AG09319 (cell line): ENCODE data around the gene FBN1.

ENCODE experiments used
- DNase-seq: peaks from one replicate; pipeline ENCODE4 v3.0.0-alpha.2; 2010; ENCODE audit warnings: low read depth; ENCODE audit errors: extremely low read depth
- CTCF ChIP-seq: IDR thresholded peaks from 2 replicates; pipeline ENCODE4 v1.5.1; 2011; ENCODE audit warnings: low read depth, mild to moderate bottlenecking, inconsistent platforms, low read length, moderate library complexity

Gene FBN1

GRCh38 chr15:48537271-48538113 lies 108.0 kb downstream of the FBN1 start:
- no peak for DNase-seq

DNA sequence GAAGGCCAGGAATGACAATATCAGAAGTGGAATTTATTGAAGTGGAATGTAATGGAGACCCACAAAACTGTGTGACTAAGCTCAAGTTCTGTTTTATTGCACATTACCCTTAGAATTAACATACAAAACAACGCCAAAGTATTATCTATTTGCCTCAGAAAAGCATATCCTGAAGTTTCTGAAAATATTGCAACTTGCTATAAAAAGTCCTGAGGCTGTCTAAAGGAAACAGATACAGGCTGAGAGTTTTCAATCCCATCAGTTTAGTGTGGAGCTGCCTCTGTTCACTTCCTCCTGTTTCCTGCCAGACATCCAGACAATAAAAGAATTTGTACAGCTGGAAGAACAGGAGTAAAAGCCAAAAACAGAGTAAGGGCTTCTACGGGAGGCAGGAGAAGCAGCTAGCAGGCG lies 108.8 kb downstream of the FBN1 start:
- no peak for TF ChIP-seq CTCF
- DNase-seq: no peak

More at GRCh38 chr15:48537271-48538113, 108.0 kb downstream of the FBN1 start:
- no peak for TF ChIP-seq CTCF

GRCh38 chr15:48533982-48534381 lies 111.5 kb downstream of the FBN1 start:
- no peak for TF ChIP-seq CTCF

GRCh38 chr15:48532946-48533345 lies 112.6 kb downstream of the FBN1 start:
- DNase-seq: no peak
- TF ChIP-seq CTCF: no peak

More at GRCh38 chr15:48533982-48534381, 111.5 kb downstream of the FBN1 start:
- no peak for DNase-seq

DNA sequence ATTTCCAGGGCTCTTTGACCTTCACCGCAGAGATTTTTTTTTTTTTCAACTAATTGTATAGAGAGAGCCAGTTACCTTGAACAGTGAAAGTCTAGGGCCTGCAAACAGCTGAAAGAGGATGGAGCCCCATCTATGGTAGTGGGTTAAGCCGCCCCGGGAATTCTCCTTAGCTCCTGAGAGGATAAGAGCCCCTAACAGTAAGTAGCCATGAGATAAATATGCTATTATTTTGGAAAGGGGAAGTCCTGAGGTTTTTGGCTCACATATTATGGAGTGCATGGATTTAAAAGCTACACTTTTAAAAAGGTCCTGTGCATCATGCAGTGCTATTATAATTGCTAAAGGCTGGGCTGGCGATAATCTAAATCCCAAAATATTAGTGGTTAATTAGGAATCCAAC lies 115.0 kb downstream of the FBN1 start:
- no peak for DNase-seq
- no peak for TF ChIP-seq CTCF

- no peak for DNase-seq
- no peak for TF ChIP-seq CTCF
Observed at GRCh38 chr15:48528921-48529320, 116.6 kb downstream of the FBN1 start.

- no peak for TF ChIP-seq CTCF
- no peak for DNase-seq
Observed at GRCh38 chr15:48527517-48527916, 118.0 kb downstream of the FBN1 start.
